Liver (tissue), 9 donors: ENCODE results near the gene RFX7. TPM values are rescaled to one million over a fixed set of nuclear protein-coding genes. Genes with fewer than 3 reads are reported as not detected.

ENCODE experiments used
- DNase-seq: peaks from one replicate; pipeline ENCODE4 v3.0.0-alpha.2; 2017; ENCODE audit warnings: low spot score
- H3K27ac ChIP-seq, 2 donors: one replicate each; pipeline ENCODE4 v1.7.0; 2013; ENCODE audit warnings: inconsistent platforms in 2 of 2, low read length in 2 of 2, control low read depth in 1 of 2, low read depth in 1 of 2, mild to moderate bottlenecking in 1 of 2
- H3K27me3 ChIP-seq, 4 donors: one replicate each; pipeline versions ENCODE4 v1.6.1 to v1.7.0; 2013; ENCODE audit warnings: low read length in 3 of 4, inconsistent platforms in 1 of 4, mild to moderate bottlenecking in 1 of 4, moderate library complexity in 1 of 4; ENCODE audit not compliant: control insufficient read depth in 4 of 4, insufficient read depth in 4 of 4
- H3K36me3 ChIP-seq, 4 donors: one replicate each; pipeline versions ENCODE4 v1.6.1 to v1.7.0; 2013; ENCODE audit warnings: low read length in 3 of 4, mild to moderate bottlenecking in 3 of 4, low read depth in 1 of 4, moderate library complexity in 1 of 4; ENCODE audit not compliant: control insufficient read depth in 4 of 4, insufficient read depth in 3 of 4
- H3K4me1 ChIP-seq, 4 donors: one replicate each; pipeline versions ENCODE4 v1.6.1 to v1.7.0; 2013; ENCODE audit warnings: low read length in 3 of 4, mild to moderate bottlenecking in 3 of 4, moderate library complexity in 1 of 4; ENCODE audit not compliant: control insufficient read depth in 4 of 4, insufficient read depth in 4 of 4
- H3K4me3 ChIP-seq, 3 donors: one replicate each; pipeline versions ENCODE4 v1.6.1 to v1.7.0; 2013; ENCODE audit warnings: low read length in 3 of 3, control low read depth in 1 of 3, low read depth in 1 of 3, mild to moderate bottlenecking in 1 of 3
- H3K9ac ChIP-seq, 2 donors: one replicate each; pipeline ENCODE4 v1.7.0; 2013; ENCODE audit warnings: low read length in 2 of 2, mild to moderate bottlenecking in 2 of 2, moderate library complexity in 2 of 2, control low read depth in 1 of 2, low read depth in 1 of 2
- H3K9me3 ChIP-seq, 4 donors: one replicate each; pipeline versions ENCODE4 v1.6.1 to v1.7.0; 2013; ENCODE audit warnings: low read length in 3 of 4; ENCODE audit not compliant: control insufficient read depth in 4 of 4
- ATF3 ChIP-seq: IDR thresholded peaks from 2 replicates; pipeline ENCODE4 v1.6.1; 2016; ENCODE audit warnings: antibody characterized with exemption
- CTCF ChIP-seq: fragments of 150-350 bp; IDR thresholded peaks from 2 replicates; pipeline ENCODE4 v1.5.1; 2017; ENCODE audit warnings: improper control_type of control experiment, low read depth, low read length; ENCODE audit not compliant: missing input control
- EGR1 ChIP-seq, 2 donors: IDR thresholded peaks; 2 replicates each; pipeline ENCODE4 v1.6.1; 2016 to 2018; ENCODE audit warnings: antibody characterized with exemption in 2 of 2, low read depth in 2 of 2
- FOXA1 ChIP-seq: IDR thresholded peaks from 2 replicates; pipeline ENCODE4 v1.6.1; 2016; ENCODE audit warnings: antibody characterized with exemption
- FOXA2 ChIP-seq: IDR thresholded peaks from 2 replicates; pipeline ENCODE4 v1.6.1; 2016; ENCODE audit warnings: antibody characterized with exemption
- GABPA ChIP-seq, 2 donors: IDR thresholded peaks in 1 of 2; conservative IDR thresholded peaks in 1 of 2; 2 replicates each; pipeline ENCODE4 v1.6.1; 2016; ENCODE audit warnings: antibody characterized with exemption in 2 of 2, mild to moderate bottlenecking in 1 of 2, moderate library complexity in 1 of 2
- HNF4A ChIP-seq, 2 donors: conservative IDR thresholded peaks; 2 replicates each; pipeline ENCODE4 v1.6.1; 2016; ENCODE audit warnings: antibody characterized with exemption in 2 of 2, mild to moderate bottlenecking in 2 of 2
- HNF4G ChIP-seq: IDR thresholded peaks from 2 replicates; pipeline ENCODE4 v1.6.1; 2016; ENCODE audit warnings: antibody characterized with exemption
- JUND ChIP-seq, 2 donors: IDR thresholded peaks; 2 replicates each; pipeline ENCODE4 v1.6.1; 2016; ENCODE audit warnings: antibody characterized with exemption in 2 of 2
- MAX ChIP-seq: IDR thresholded peaks from 2 replicates; pipeline ENCODE4 v1.6.1; 2016; ENCODE audit warnings: antibody characterized with exemption
- NR2F2 ChIP-seq: IDR thresholded peaks from 2 replicates; pipeline ENCODE4 v1.6.1; 2016; ENCODE audit warnings: antibody characterized with exemption
- RAD21 ChIP-seq, 2 donors: IDR thresholded peaks; 2 replicates each; pipeline ENCODE4 v1.6.1; 2016; ENCODE audit warnings: antibody characterized with exemption in 2 of 2, mild to moderate bottlenecking in 2 of 2
- REST ChIP-seq: IDR thresholded peaks from 2 replicates; pipeline ENCODE4 v1.6.1; 2016; ENCODE audit warnings: antibody characterized with exemption, mild to moderate bottlenecking
- RXRA ChIP-seq, 2 donors: IDR thresholded peaks; 2 replicates each; pipeline ENCODE4 v1.6.1; 2017 to 2018; ENCODE audit warnings: antibody characterized with exemption in 2 of 2, mild to moderate bottlenecking in 1 of 2
- SP1 ChIP-seq: IDR thresholded peaks from 2 replicates; pipeline ENCODE4 v1.6.1; 2018; ENCODE audit warnings: antibody characterized with exemption, mild to moderate bottlenecking
- TAF1 ChIP-seq: conservative IDR thresholded peaks from 2 replicates; pipeline ENCODE4 v1.6.1; 2016; ENCODE audit warnings: antibody characterized with exemption, mild to moderate bottlenecking
- YY1 ChIP-seq: IDR thresholded peaks from 2 replicates; pipeline ENCODE4 v1.6.1; 2016; ENCODE audit warnings: antibody characterized with exemption, mild to moderate bottlenecking
- WGBS: extraction: QIAGEN DNeasy Blood & Tissue Kit; methylation state at CpG from one replicate; pipeline ENCODE4 v1.1.7; 2013; 5-methylcytosine and 5-hydroxymethylcytosine counted together
- polyA plus RNA-seq, 2 donors: library from polyadenylated mRNA; stranded (reverse) in 1 of 2; unstranded in 1 of 2; fragments of 200-250 nt in 1 of 2; fragments of >200 nt in 1 of 2; fragmentation: Nextera tagmentation in 1 of 2; extraction: Ambion mirVana in 1 of 2; gene quantifications; one replicate each; pipeline versions ENCODE4 v1.2.1 to v1.2.3, GENCODE V29; 2013 to 2015
- total RNA-seq, 2 donors: library from RNA; depleted of rRNA; stranded (reverse); fragments of >200 nt; gene quantifications; one replicate each; pipeline ENCODE4 v1.2.3, GENCODE V29; 2014
- donor health status: healthy.
- donor health status: healthy.
- donor health status: healthy.
- donor health status: healthy.
- donor health status: healthy.

The RFX7 gene
- total and polyA plus RNA-seq, 4 donors = 1.3 to 4.2 (median 1.9) TPM

- TF ChIP-seq MAX (no peak), FOXA2 (no peak)
Measured at GRCh38 chr15:56250626-56251025, 6.9 kb upstream of the RFX7 start (continued).

GRCh38 chr15:56249092-56249491, 5.4 kb upstream of the RFX7 start:
- Histone ChIP-seq H3K27ac (no peak overlapping the region), H3K4me1 (peaks cover 3 to 20% (median 14%) of the 10 kb centered on the region in 4 donors), H3K9me3 (no peaks in the 10 kb centered on the region), H3K36me3 (no peaks in the 10 kb centered on the region), H3K9ac (no peak overlapping the region), H3K4me3 (no peak overlapping the region), H3K27me3 (peaks cover 0 to 2% (median 1%) of the 10 kb centered on the region in 4 donors)
- TF ChIP-seq NR2F2 (no peak), RAD21 (IDR thresholded peaks at IDR 0.05) (peak in 1 of 2 donors; percentile 11)
- no peak for DNase-seq

GRCh38 chr15:56248311-56248992, 4.8 kb upstream of the RFX7 start:
- no peak for DNase-seq
- peaks cover 0 to 2% (median 0%) of the 10 kb centered on the region in 4 donors for H3K27me3 ChIP-seq
- WGBS = 79% methylated on average over 3 of the region's 3 CpGs
- no peak overlapping the region for H3K9ac ChIP-seq
- no peak overlapping the region for H3K27ac ChIP-seq
- no peaks in the 10 kb centered on the region for H3K36me3 ChIP-seq
- no peaks in the 10 kb centered on the region for H3K9me3 ChIP-seq
- TF ChIP-seq MAX = no peak
- no peak for TF ChIP-seq HNF4G
- TF ChIP-seq RXRA (IDR thresholded peaks at IDR 0.05) = no peak
- TF ChIP-seq TAF1 = no peak
- no peak for TF ChIP-seq NR2F2
- TF ChIP-seq ATF3 = no peak
- no peak for TF ChIP-seq RAD21 (IDR thresholded peaks at IDR 0.05)
- TF ChIP-seq FOXA1 = no peak
- TF ChIP-seq JUND (IDR thresholded peaks at IDR 0.05) = no peak
- no peak for TF ChIP-seq SP1
- no peak for TF ChIP-seq EGR1 (IDR thresholded peaks at IDR 0.05; ENCODE audit: low read depth in 2 of 2)
- TF ChIP-seq REST = no peak
- TF ChIP-seq GABPA (IDR thresholded peaks at IDR 0.05 in 1 of 2, conservative IDR thresholded peaks at IDR 0.05 in 1 of 2) = no peak
- no peak for TF ChIP-seq HNF4A (conservative IDR thresholded peaks at IDR 0.05)
- TF ChIP-seq YY1 = no peak
- no peak for TF ChIP-seq FOXA2
- TF ChIP-seq CTCF = no peak
- H3K4me1 ChIP-seq = peaks cover 3 to 23% (median 15%) of the 10 kb centered on the region in 4 donors
- no peak overlapping the region for H3K4me3 ChIP-seq
